Measurements from ENCODE around the gene IRAK1.

The IRAK1 gene

DNA sequence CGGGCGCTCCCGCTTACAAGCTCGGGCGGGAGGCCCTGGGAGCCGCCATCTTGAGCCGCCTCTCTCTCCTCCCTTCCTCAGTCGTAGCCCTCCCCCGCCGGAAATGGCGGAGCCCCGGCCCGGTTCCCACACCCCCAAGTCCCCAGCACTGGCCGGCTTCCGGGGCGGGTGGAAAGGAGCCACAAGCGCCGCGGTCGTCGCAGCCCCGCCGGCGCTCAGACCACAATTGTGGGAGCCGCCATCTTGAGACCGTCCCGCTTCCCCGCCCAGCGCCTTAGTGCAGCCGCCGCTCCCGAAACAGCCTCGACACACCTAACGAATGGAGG, 48.6 kb downstream of the IRAK1 start:
- DNase-seq (ENCODE audit: low read depth, low spot score) = no peak

DNA sequence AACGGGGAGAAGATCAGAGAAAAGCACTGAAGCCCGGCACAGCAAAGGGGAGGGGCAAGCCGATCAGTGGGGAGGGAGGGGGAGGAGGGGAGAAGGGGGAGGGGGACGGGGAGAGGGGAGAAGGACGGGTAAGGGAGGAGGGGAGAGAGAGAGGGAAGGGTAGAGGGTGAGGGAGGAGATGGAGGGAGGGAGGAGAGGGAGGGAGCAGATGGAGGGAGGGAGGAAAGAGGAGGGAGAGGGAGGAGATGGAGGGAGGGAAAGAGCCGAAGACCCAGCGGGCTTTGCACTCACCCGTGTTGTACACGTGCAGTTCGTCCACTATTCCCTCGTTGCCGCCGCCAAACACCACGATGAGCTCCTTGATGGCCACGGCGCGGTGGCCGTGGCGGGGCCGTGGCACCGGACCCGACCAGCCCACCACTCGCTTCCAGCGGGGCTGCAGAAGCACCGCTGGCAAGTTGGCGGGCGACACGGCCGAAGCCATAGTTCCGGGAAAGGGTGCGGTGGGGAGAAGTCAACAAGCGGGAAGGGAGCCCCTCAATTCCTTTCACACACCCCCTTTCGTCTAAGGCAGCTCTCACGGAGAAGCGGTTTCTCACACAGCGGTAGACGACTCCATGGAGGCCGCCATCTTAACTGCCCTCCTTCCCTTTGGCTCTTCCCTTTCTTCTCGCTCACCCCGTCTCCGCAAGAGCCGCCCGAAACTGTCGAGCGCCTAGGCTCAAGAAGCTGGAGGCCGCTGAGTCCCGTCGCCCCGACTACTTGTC, 49.2 kb downstream of the IRAK1 start:
- DNase-seq (ENCODE audit: low read depth, low spot score) = no peak

DNA sequence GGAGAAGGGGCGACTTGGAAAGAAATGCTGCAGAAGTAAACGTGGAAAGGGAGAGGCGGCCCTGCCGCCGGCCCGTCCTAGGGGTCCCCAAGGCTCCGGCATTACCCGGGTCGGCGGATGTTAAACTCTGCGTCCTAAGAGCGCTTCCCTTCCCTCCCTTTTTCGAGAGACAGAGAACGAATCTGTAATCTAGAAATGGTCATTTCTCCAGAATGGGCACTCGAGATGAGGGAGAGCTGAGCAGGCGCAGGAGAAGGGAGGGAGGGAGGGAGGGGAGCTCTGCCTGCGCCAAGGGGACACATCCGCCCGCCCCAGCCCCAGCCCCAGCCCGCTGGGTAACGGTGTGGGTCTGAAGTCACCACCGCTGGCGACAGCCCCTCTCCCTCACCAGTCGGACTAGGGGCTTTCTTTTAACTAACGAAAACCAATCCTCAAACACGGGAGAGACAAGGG, 49.8 kb downstream of the IRAK1 start:
- DNase-seq (ENCODE audit: low read depth, low spot score) = no peak

GRCh38 chrX:153969125-153969903, 50.4 kb downstream of the IRAK1 start:
- no peak for DNase-seq (ENCODE audit: low read depth, low spot score)

GRCh38 chrX:153968754-153969124, 51.0 kb downstream of the IRAK1 start:
- DNase-seq (ENCODE audit: low read depth, low spot score) = no peak

GRCh38 chrX:153968255-153968654, 51.4 kb downstream of the IRAK1 start:
- DNase-seq (ENCODE audit: low read depth, low spot score) = no peak

DNA sequence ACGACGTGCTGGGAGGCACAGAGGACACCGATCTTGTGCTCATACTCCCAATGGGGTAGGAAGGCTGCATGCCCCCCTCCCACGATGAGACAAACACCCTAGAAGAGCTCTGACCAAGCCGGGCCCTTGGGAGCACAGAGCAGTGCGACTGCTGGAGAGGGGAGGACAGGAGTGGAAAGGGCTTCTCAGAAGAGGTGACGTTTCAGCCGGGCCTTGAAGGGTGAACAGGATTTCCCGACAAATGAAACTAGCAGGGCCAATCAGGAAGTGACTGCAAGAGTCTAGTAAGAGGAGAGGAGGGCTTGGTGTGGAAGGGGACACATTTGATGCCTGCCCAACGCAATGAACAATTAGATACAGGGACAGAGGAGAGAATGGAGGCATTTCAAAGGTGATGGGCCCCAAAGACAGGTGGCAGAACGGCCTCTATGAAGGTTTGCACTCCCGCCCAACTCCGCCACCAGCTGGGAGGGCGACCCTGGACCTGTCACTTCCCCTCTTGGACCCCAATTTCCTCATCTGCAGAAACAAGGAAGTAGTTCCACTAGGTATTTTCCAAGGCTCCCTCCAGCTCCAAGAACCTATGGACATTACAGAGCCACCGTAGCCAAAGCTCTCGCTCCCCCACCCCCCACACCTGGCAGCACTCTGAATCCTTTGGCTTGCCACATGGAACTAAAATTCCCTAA, 52.0 kb downstream of the IRAK1 start:
- no peak for DNase-seq (ENCODE audit: low read depth, low spot score)

DNA sequence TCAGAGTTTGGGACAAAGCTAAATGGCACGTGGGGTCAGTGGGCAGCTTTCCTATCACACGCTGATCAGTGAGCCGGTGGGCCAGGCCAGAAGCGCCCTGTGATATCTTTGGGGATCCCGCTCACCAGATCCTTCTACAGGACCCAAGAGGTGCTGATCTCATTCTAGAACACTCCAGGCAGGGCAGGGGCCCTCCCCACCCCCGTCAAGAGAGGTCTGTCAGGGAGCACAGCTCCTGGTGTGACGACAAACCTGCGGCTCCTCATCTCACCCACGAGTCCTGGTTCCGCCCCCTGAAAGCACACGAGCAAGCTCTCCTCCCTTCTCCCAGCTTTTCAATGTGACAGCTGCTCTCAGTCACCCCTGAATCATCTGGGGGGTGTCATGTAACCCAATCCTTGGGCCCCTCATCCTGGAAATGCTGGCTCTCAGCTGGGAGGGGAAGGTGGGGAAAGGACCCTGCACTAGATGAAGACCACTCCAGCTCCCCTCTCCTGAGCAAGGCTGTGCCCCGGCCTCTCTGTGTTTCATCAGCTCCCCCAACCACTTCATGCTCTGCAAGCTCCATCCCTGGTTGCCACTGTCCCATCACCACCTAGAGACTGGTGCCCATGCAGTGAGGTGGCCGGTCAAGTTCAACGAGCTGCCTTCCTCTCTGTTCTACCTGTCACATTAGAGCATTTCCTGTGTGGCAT, 52.7 kb downstream of the IRAK1 start:
- no peak for DNase-seq (ENCODE audit: low read depth, low spot score)

- no peak for DNase-seq (ENCODE audit: low read depth, low spot score)
Observed at GRCh38 chrX:153966283-153966688, 53.4 kb downstream of the IRAK1 start.

GRCh38 chrX:153965406-153965805, 54.3 kb downstream of the IRAK1 start:
- no peak for DNase-seq (ENCODE audit: low read depth, low spot score)

DNA sequence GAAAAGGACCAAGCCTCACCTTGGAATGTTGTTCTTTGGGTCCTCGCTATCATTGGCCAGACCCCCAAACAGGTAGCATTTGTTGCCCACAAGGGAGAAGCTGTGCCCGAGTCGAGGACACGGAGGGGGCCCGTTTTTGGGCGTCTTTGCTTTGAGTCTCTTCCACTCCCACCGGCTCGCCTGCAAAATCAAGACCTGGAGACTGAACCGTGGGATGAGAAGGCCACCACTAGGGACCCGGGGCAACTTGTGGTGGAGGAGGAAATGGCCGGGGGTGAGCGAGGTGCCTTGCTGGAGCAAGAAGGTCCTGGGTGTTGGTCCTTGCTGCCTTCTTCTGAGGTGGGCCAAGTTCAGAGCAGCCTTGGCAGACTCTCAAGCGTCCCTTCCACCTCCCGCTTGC, 55.6 kb downstream of the IRAK1 start:
- DNase-seq (ENCODE audit: low read depth, low spot score) = no peak

- DNase-seq (ENCODE audit: low read depth, low spot score) = no peak
Observed at GRCh38 chrX:153963546-153963945, 56.2 kb downstream of the IRAK1 start.

DNA sequence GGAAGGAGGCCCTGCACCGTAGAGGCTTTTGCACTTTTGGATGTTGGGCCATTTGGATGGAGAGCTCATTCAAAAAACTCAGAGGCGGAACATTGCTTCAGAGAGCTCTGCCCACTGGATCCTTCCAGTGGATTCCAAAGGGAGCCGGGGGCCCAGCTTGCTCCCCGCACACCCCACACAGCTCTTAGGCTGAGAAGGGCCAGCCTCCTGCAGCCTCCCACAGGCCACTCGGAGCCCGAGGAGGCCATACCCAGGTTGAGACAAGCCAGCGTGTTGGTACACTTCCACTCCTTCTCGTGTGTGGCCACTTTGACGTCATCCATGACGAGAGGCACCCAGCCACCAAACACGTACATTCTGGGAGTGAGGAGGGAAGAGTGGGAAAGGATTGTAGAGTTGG, 58.4 kb downstream of the IRAK1 start:
- DNase-seq (ENCODE audit: low read depth, low spot score) = no peak

DNA sequence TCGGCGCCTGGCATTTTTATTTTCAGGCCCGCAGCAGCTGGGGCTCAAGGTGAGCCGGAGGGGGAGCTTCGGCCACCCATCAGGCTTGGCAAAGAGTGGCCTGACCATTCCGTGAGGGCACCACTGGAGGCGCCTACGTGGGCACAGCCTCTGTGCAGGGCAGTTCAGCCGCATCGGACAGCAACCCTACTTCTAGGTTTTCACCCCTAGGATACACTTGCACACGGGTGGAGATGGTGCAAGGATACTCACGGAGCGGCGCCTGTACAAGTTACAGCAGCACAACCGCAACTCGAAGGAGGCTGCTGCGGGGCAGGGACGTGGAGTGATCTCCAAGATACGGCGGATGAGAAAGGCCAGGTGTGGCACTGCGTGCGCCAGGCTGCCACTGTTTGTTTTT, 58.9 kb downstream of the IRAK1 start:
- no peak for DNase-seq (ENCODE audit: low read depth, low spot score)
